AG08395 (cell line): Measurements from ENCODE around the gene PRKCB.

Experiments
- DNase-seq: peaks from one replicate; pipeline ENCODE4 v3.0.0; 2012; ENCODE audit warnings: mixed read lengths, low spot score

PRKCB gene

GRCh38 chr16:23836404-23837311, 875 bp downstream of the PRKCB start:
- DNase-seq = no peak

GRCh38 chr16:23837553-23838308, 1.9 kb downstream of the PRKCB start:
- no peak for DNase-seq

GRCh38 chr16:23838485-23839142, 2.8 kb downstream of the PRKCB start:
- DNase-seq = no peak

GRCh38 chr16:23840310-23840709, 4.5 kb downstream of the PRKCB start:
- no peak for DNase-seq

GRCh38 chr16:23842137-23842600, 6.4 kb downstream of the PRKCB start:
- DNase-seq = no peak

GRCh38 chr16:23843143-23843542, 7.4 kb downstream of the PRKCB start:
- no peak for DNase-seq

- no peak for DNase-seq
Measured at GRCh38 chr16:23847251-23847650, 11.5 kb downstream of the PRKCB start.

GRCh38 chr16:23847948-23848347, 12.2 kb downstream of the PRKCB start:
- DNase-seq = no peak

GRCh38 chr16:23848958-23849357, 13.2 kb downstream of the PRKCB start:
- no peak for DNase-seq

- no peak for DNase-seq
Measured at GRCh38 chr16:23852794-23853562, 17.2 kb downstream of the PRKCB start.

GRCh38 chr16:23855010-23855409, 19.2 kb downstream of the PRKCB start:
- DNase-seq = no peak

GRCh38 chr16:23856251-23856709, 20.5 kb downstream of the PRKCB start:
- DNase-seq = no peak

GRCh38 chr16:23857256-23857880, 21.6 kb downstream of the PRKCB start:
- DNase-seq = no peak

- DNase-seq = no peak
Measured at GRCh38 chr16:23857881-23858269, 22.1 kb downstream of the PRKCB start.

- no peak for DNase-seq
Measured at GRCh38 chr16:23858542-23858941, 22.8 kb downstream of the PRKCB start.

- no peak for DNase-seq
Measured at GRCh38 chr16:23859713-23860269, 24.0 kb downstream of the PRKCB start.

GRCh38 chr16:23861874-23862273, 26.1 kb downstream of the PRKCB start:
- DNase-seq = no peak

- DNase-seq = no peak
Measured at GRCh38 chr16:23862556-23862955, 26.8 kb downstream of the PRKCB start.

- no peak for DNase-seq
Measured at GRCh38 chr16:23863511-23864422, 28.0 kb downstream of the PRKCB start.

GRCh38 chr16:23865853-23866252, 30.1 kb downstream of the PRKCB start:
- DNase-seq = no peak
